GM12872 (cell line): ENCODE measurements around the gene STXBP1.

Source experiments
- TF ChIP-seq, protein P1 (sequence below): IDR thresholded peaks from 3 replicates; pipeline ENCODE4 v1.5.1; 2011; ENCODE audit warnings: low read depth, mild to moderate bottlenecking, low read length, moderate library complexity; ENCODE audit not compliant: insufficient read depth

STXBP1 gene

GRCh38 chr9:127611899-127612790, at the start of gene STXBP1:
Gene STXBP1, plus strand, starts transcription at chr9:127612277. Its CDS starts 127 bp downstream, at chr9:127612404.
- TF ChIP-seq, protein P1, sequence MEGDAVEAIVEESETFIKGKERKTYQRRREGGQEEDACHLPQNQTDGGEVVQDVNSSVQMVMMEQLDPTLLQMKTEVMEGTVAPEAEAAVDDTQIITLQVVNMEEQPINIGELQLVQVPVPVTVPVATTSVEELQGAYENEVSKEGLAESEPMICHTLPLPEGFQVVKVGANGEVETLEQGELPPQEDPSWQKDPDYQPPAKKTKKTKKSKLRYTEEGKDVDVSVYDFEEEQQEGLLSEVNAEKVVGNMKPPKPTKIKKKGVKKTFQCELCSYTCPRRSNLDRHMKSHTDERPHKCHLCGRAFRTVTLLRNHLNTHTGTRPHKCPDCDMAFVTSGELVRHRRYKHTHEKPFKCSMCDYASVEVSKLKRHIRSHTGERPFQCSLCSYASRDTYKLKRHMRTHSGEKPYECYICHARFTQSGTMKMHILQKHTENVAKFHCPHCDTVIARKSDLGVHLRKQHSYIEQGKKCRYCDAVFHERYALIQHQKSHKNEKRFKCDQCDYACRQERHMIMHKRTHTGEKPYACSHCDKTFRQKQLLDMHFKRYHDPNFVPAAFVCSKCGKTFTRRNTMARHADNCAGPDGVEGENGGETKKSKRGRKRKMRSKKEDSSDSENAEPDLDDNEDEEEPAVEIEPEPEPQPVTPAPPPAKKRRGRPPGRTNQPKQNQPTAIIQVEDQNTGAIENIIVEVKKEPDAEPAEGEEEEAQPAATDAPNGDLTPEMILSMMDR = 0 out of 3 replicates have a peak, but pooled peaks have one; percentile 2

DNA sequence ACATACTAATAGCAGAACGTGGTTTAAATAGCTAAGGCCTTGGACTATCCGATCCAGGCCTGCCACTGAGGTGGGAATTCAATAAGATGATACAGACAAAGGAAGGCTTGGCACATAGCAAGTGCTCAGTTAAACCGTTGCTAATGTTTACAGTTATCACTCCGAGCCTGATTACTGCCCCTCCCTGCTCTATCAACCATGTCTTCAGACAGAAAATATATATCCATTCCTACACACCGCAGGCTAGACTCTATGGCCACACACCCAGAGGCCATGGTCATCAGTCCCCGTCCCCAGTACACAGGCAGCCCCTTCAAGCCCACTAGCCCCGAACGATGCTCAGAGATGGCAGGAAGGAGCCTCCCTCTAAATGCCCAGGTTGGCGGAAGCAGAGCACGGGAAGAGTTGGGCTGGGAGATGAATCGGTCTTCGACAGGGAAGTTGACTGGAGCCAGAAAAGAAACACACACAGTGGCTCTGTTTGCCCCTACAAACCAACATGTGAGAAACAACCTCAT, 49.7 kb upstream of the STXBP1 start:
- TF ChIP-seq, protein P1 = no peak

- TF ChIP-seq, protein P1 = no peak
These were observed 49.2 kb upstream of the STXBP1 start for GRCh38 chr9:127562841-127563401.

GRCh38 chr9:127563579-127563978, 48.5 kb upstream of the STXBP1 start:
- TF ChIP-seq, protein P1 = no peak

GRCh38 chr9:127565231-127565630, 46.8 kb upstream of the STXBP1 start:
- TF ChIP-seq, protein P1 = no peak

GRCh38 chr9:127566351-127567001, 45.6 kb upstream of the STXBP1 start:
- TF ChIP-seq, protein P1 = no peak
